ENCODE data around the gene ANKLE1. TPM values are rescaled to one million over a fixed set of nuclear protein-coding genes. Genes with fewer than 3 reads are reported as not detected.

Gene ANKLE1
- total RNA-seq, 1 donor from 2014 or later = 4.3 TPM

Other genes with a start within 250 kb of the ANKLE1 start
- gene HAUS8, start 206.4 kb upstream of the ANKLE1 start, total RNA-seq = 2.8 and 4.9 TPM in 2 replicates
- 93.1 and 125 TPM in 2 replicates for gene MYO9B, start 206.1 kb upstream of the ANKLE1 start, total RNA-seq
- gene USE1, start 66.5 kb upstream of the ANKLE1 start, total RNA-seq = 24.5 and 32.5 TPM in 2 replicates
- 6.5 and 15.1 TPM in 2 replicates for gene OCEL1, start 55.7 kb upstream of the ANKLE1 start, total RNA-seq
- gene NR2F6, start 36.0 kb upstream of the ANKLE1 start, total RNA-seq = 68.1 and 75.5 TPM in 2 replicates
- 31.3 and 40.0 TPM in 2 replicates for gene USHBP1, start 17.2 kb upstream of the ANKLE1 start, total RNA-seq
- gene BABAM1, start 14.5 kb upstream of the ANKLE1 start, total RNA-seq = 78.9 and 94.9 TPM in 2 replicates
- gene ABHD8, start 21.5 kb downstream of the ANKLE1 start, total RNA-seq = 6.8 and 9.3 TPM in 2 replicates
- 91.0 and 103 TPM in 2 replicates for gene MRPL34, start 24.0 kb downstream of the ANKLE1 start, total RNA-seq
- 74.4 and 78.0 TPM in 2 replicates for gene DDA1, start 27.7 kb downstream of the ANKLE1 start, total RNA-seq
- 6.3 and 9.6 TPM in 2 replicates for gene ANO8, start 53.0 kb downstream of the ANKLE1 start, total RNA-seq
- 16.6 and 34.1 TPM in 2 replicates for gene GTPBP3, start 55.7 kb downstream of the ANKLE1 start, total RNA-seq
- gene PLVAP, start 95.4 kb downstream of the ANKLE1 start, total RNA-seq = 5.4 and 22.9 TPM in 2 replicates
- gene CCDC194, start 112.3 kb downstream of the ANKLE1 start, total RNA-seq = not detected in 2 replicates
- gene BST2, start 123.7 kb downstream of the ANKLE1 start, total RNA-seq = 22.8 and 111 TPM in 2 replicates
- gene MVB12A, start 138.1 kb downstream of the ANKLE1 start, total RNA-seq = 88.2 and 108 TPM in 2 replicates
- gene TMEM221, start 166.8 kb downstream of the ANKLE1 start, total RNA-seq = 0.06 and 0.39 TPM in 2 replicates
- not detected in 2 replicates for gene NXNL1, start 179.0 kb downstream of the ANKLE1 start, total RNA-seq
- 24.6 and 29.5 TPM in 2 replicates for gene SLC27A1, start 188.6 kb downstream of the ANKLE1 start, total RNA-seq
- gene PGLS, start 229.7 kb downstream of the ANKLE1 start, total RNA-seq = 168 and 179 TPM in 2 replicates

Measured in glomerular endothelial cell (primary cell).